IPS-15b (cell line): Measurements from ENCODE around the gene TTF2.

ENCODE experiments used
- H3K27me3 ChIP-seq: one replicate; pipeline ENCODE4 v1.6.1; 2013; ENCODE audit warnings: low read length; ENCODE audit not compliant: control insufficient read depth, insufficient read depth
- H3K36me3 ChIP-seq: one replicate; pipeline ENCODE4 v1.6.1; 2013; ENCODE audit warnings: low read length; ENCODE audit not compliant: control insufficient read depth, insufficient read depth
- H3K4me1 ChIP-seq: one replicate; pipeline ENCODE4 v1.6.1; 2013; ENCODE audit warnings: mild to moderate bottlenecking, low read length; ENCODE audit not compliant: control insufficient read depth, insufficient read depth
- H3K4me3 ChIP-seq: one replicate; pipeline ENCODE4 v1.5.1; 2013; ENCODE audit warnings: low read depth, low read length
- H3K9ac ChIP-seq: one replicate; pipeline ENCODE4 v1.6.1; 2013; ENCODE audit warnings: low read depth, mild to moderate bottlenecking, low read length
- H3K9me3 ChIP-seq: one replicate; pipeline ENCODE4 v1.6.1; 2013; ENCODE audit warnings: mild to moderate bottlenecking, low read length; ENCODE audit not compliant: control insufficient read depth, insufficient read depth

The TTF2 gene

GRCh38 chr1:117070124-117070523 lies 10.0 kb downstream of the TTF2 start:
- Histone ChIP-seq H3K36me3 (peaks cover 2% of the 10 kb centered on the region), H3K4me3 (no peak overlapping the region), H3K9me3 (no peaks in the 10 kb centered on the region), H3K27me3 (no peaks in the 10 kb centered on the region), H3K4me1 (no peaks in the 10 kb centered on the region), H3K9ac (no peak overlapping the region)

GRCh38 chr1:117076648-117077047 lies 16.5 kb downstream of the TTF2 start:
- no peak overlapping the region for H3K9ac ChIP-seq
- no peaks in the 10 kb centered on the region for H3K9me3 ChIP-seq
- H3K4me1 ChIP-seq, result no peaks in the 10 kb centered on the region
- no peaks in the 10 kb centered on the region for H3K27me3 ChIP-seq
- H3K4me3 ChIP-seq, result no peak overlapping the region
- peaks cover 41% of the 10 kb centered on the region for H3K36me3 ChIP-seq

DNA sequence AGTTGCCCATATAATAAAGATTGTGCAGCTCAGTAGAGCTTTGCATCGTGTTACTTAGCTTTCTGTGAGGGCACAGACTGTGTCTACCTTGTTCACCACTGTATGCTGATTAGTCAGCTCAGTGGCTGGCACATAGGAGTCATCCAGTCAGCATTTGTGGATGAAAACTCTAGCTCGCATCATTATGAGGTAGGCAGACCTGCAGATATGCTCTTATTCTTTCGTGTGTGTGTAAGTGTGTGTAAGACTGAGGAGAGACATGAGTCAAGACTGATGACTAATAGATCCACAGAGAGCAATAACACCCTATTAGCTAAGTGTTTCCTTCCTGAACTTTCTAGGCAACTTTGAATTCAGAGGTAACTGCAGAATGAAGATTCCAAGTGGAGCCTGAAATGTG lies 17.1 kb downstream of the TTF2 start:
- H3K36me3 ChIP-seq, result peaks cover 43% of the 10 kb centered on the region
- no peak overlapping the region for H3K9ac ChIP-seq
- H3K9me3 ChIP-seq, result no peaks in the 10 kb centered on the region
- H3K27me3 ChIP-seq, result no peaks in the 10 kb centered on the region
- H3K4me1 ChIP-seq, result no peaks in the 10 kb centered on the region
- H3K4me3 ChIP-seq, result no peak overlapping the region

DNA sequence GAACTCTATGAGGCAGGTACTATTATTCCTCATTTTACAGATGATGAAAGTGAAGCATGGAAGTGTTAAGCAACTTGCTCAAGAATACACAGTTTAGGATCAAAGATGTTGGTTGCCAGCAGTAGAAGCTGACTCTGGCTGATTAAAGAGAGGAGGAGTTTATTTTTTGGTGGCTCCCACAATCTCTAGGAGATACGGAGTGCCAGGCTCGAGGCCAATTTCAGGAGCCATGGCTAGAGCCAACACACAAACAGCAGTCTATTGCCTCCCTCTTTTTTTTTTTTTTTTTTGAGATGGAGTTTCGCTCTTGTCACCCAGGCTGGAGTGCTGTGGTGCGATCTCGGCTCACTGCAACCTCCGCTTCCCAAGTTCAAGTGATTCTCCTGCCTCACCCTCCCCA lies 19.6 kb downstream of the TTF2 start:
- H3K27me3 ChIP-seq, result no peaks in the 10 kb centered on the region
- peaks cover 58% of the 10 kb centered on the region for H3K36me3 ChIP-seq
- no peaks in the 10 kb centered on the region for H3K9me3 ChIP-seq
- no peak overlapping the region for H3K9ac ChIP-seq
- H3K4me1 ChIP-seq, result no peaks in the 10 kb centered on the region
- H3K4me3 ChIP-seq, result no peak overlapping the region

DNA sequence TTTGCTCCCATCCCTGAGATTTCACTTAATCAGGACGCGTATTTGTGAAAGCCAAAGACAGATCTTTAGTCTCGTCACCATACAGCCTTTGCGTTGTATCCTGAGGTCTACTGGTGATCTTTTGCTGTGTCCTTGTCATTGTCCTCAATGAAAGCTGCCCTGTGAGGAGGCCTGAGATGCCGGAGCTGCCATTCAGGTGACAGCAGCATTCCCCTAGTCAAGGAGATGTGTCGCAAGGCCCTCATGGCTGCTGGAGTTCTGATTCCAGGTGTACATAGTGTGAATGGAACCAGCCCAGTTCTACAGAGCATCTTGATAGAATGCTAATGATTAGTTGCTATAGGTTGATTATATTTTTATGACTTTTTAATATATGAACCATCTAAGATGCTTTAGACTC lies 24.1 kb downstream of the TTF2 start:
- peaks cover 4% of the 10 kb centered on the region for H3K4me1 ChIP-seq
- H3K36me3 ChIP-seq, result peaks cover 37% of the 10 kb centered on the region

DNA sequence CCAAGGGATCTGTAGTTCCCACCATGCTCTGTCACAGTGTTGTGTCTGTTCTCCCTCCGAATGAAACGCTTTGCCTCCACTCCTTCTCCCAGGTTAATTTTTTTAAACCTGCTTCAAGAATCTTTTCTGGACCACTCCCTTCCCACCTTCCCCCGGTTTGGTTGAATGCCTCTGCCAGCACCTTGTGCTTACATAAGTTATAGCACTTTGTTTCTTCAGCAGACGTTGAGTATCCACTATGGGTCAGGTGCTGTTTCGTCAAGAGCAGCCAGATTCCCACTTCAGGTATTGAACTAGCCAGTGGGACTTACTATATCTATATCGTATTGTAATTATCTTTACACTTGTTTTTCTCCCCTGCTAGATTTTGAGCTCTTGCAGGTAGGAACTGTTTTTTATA lies 27.6 kb downstream of the TTF2 start:
- no peaks in the 10 kb centered on the region for H3K9me3 ChIP-seq
- H3K4me1 ChIP-seq, result peaks cover 4% of the 10 kb centered on the region
- H3K27me3 ChIP-seq, result no peaks in the 10 kb centered on the region
- no peak overlapping the region for H3K9ac ChIP-seq
- peaks cover 30% of the 10 kb centered on the region for H3K36me3 ChIP-seq
- H3K4me3 ChIP-seq, result no peak overlapping the region

More for the DNA sequence above, 24.1 kb downstream of the TTF2 start:
- Histone ChIP-seq H3K27me3 (no peaks in the 10 kb centered on the region), H3K9ac (no peak overlapping the region), H3K4me3 (no peak overlapping the region), H3K9me3 (no peaks in the 10 kb centered on the region)

DNA sequence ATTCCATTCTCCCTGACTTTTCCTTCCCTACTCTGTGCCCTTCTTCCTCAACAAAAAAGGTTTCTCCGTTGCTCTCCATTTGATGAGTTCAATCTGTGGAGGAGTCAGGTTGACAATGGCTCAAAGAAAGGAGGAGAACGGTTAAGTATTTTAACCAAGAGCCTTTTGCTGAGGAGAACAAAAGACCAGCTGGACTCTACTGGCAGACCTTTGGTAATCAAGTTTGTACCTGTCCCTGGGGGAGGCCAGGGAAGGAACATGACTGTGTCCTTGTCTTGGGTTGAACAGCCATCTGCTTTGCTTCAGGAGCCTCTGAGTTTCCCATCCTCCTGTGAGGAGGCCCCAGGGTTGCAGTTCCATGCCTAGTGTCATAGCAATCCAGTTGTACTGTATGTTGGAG lies 29.9 kb downstream of the TTF2 start:
- H3K27me3 ChIP-seq, result no peaks in the 10 kb centered on the region
- no peak overlapping the region for H3K4me3 ChIP-seq
- H3K36me3 ChIP-seq, result peaks cover 29% of the 10 kb centered on the region
- H3K4me1 ChIP-seq, result peaks cover 9% of the 10 kb centered on the region
- H3K9ac ChIP-seq, result no peak overlapping the region
- no peaks in the 10 kb centered on the region for H3K9me3 ChIP-seq

DNA sequence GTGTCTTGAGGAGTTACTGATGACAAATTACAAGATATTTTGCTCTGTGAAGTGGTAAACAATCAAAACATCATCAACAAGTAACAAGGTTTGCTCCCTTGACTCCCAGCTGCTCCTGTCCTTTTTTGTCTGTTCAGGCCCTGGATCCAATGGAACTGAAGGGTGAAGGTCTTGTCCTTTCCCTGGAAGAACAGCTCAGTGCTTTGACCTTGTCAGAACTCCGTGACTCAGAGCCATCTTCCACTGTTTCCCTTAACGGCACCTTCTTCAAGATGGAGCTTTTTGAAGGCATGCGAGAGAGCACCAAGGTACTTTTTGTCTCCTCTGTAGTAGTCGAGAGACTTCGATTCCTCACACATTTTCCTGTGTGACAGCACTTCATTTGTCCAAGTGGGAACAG lies 32.5 kb downstream of the TTF2 start:
- Histone ChIP-seq H3K4me1 (peaks cover 5% of the 10 kb centered on the region), H3K9me3 (no peaks in the 10 kb centered on the region), H3K4me3 (no peak overlapping the region), H3K9ac (no peak overlapping the region), H3K36me3 (peaks cover 37% of the 10 kb centered on the region), H3K27me3 (no peaks in the 10 kb centered on the region)

DNA sequence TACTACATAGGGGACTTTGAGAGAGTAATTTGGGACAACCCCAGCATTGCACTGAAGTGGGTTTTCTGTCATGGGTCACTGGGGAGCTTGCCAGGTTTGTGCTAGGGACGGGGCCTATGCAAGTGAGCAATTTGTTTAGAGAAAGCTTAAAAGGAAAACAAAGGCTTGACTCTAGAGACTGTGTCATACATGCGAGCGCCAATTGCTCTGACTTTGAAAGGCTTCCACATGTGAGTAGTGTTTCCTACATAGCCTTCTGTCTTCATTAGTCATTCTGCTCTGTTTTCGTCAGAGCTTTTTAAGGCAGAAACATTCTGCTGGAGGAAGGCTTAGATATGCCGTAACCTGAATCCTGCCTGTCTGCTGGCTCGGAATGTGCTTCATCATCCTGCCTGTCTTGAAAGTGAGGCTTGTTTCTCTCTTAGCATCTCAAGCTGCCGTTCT lies 33.0 kb downstream of the TTF2 start:
- Histone ChIP-seq H3K4me1 (peaks cover 5% of the 10 kb centered on the region), H3K9me3 (no peaks in the 10 kb centered on the region), H3K9ac (no peak overlapping the region), H3K27me3 (no peaks in the 10 kb centered on the region), H3K4me3 (no peak overlapping the region), H3K36me3 (peaks cover 40% of the 10 kb centered on the region)

DNA sequence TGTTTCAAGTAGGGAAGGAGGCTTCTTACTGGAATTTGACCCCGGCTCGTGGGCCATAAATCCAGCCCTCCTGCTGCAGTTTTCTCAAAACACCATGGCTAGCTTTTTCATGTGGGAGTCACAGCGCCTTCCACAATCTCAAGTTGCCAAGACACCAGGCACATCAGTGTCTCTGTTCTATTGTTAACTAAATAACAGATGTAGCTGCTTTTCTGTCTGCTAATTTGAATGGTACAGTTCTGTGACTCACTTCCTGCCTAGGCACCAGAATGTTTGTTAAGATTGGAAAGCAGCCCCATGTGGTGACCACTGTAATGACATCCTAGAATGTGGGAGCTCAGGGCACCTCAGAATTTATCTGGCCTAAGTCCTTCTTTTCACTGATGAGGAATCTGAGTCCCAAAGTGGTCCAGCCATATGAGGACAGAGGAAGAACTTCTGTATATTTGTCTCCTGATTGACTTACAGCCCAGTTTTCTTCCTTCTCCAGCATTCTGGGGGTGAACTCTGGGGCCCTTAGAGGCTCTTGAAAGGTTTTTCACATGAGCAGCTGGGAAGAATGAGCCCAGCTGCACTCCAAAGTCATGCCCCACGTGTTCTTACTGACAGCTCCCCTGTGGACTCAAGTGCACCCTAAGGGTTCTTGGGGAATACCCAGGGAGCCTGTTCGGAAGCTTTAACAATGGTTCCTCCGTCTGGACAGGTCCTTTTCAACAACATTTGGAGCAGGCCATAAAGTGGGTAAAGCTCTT lies 33.9 kb downstream of the TTF2 start:
- no peak overlapping the region for H3K4me3 ChIP-seq
- no peak overlapping the region for H3K9ac ChIP-seq
- peaks cover 43% of the 10 kb centered on the region for H3K36me3 ChIP-seq

DNA sequence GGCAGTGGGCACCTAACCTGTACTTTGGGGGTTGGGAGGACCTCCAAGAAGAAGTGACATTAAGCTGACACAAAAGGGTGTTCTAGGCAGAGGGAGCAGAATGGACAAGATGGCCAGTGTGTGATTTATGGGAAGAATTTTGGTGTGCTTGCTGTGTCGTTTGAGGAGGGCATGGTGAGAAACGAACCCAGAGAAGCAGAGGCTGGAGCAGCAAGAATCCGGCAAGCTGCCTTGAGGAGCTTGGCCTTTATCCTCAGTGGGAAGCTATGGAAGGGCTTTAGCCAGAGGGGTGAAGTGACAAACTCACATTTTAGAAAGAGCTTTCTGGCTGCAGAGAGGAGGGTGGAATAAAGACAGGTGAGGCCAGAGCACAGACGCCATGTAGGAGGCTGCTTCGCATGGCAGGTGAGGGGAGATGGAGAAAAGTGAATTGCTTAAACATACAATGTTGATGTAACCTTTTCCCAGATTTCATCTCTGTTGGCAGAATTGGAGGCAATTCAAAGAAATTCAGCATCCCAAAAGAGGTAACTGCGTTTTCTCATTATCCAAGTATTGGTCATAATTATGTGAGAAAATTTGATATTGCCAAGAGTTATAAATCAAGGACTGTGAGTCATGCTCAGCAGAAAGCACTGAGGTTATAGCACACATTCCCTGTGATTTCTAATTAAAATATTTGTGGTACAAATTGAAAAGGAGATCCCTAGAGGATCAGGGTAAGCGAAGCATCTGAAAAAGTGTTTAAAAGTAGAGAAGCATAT lies 34.9 kb downstream of the TTF2 start:
- H3K4me3 ChIP-seq, result no peak overlapping the region
- H3K9me3 ChIP-seq, result no peaks in the 10 kb centered on the region
- H3K4me1 ChIP-seq, result peaks cover 5% of the 10 kb centered on the region
- H3K36me3 ChIP-seq, result peaks cover 41% of the 10 kb centered on the region
- no peaks in the 10 kb centered on the region for H3K27me3 ChIP-seq
- H3K9ac ChIP-seq, result no peak overlapping the region

More for the DNA sequence above, 33.9 kb downstream of the TTF2 start:
- H3K4me1 ChIP-seq, result peaks cover 5% of the 10 kb centered on the region
- no peaks in the 10 kb centered on the region for H3K27me3 ChIP-seq
- H3K9me3 ChIP-seq, result no peaks in the 10 kb centered on the region

DNA sequence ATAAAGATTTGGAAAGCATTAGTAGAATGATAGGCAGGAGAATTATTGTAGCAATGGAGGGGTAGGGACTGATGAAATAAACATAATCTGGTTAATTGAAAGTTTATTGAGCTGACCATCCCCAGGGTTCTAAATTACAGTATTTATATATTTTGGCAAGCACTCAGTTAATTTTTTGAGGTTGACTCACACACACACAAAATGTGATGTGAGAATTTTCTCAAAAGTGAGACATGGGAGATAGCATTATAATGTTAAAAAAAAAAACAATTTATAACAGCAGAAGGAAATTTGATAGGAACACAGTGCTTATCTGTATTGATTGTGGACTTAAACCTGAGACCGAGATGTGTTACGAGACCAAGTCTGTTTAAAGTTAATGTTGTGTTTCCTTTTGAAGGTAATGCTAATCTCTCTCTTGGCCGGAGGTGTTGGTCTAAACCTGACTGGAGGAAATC lies 36.9 kb downstream of the TTF2 start:
- H3K27me3 ChIP-seq, result no peaks in the 10 kb centered on the region
- H3K9ac ChIP-seq, result no peak overlapping the region
- H3K9me3 ChIP-seq, result no peaks in the 10 kb centered on the region
- no peak overlapping the region for H3K4me3 ChIP-seq
- H3K36me3 ChIP-seq, result peaks cover 44% of the 10 kb centered on the region
- H3K4me1 ChIP-seq, result peaks cover 5% of the 10 kb centered on the region
